Measurements from ENCODE around the gene SPATA16.
"Not testable (repeated sequence)": the region's sequence is repeated elsewhere in the genome, so short reads cannot be mapped to it uniquely, and the experiment has no call there.

SPATA16 gene

GRCh38 chr3:172879381-172879780 lies 261.7 kb downstream of the SPATA16 start:
- not testable (repeated sequence) for DNase-seq (ENCODE audit: low spot score)

GRCh38 chr3:172877011-172877410 lies 264.0 kb downstream of the SPATA16 start:
- no peak for DNase-seq (ENCODE audit: low spot score)

DNA sequence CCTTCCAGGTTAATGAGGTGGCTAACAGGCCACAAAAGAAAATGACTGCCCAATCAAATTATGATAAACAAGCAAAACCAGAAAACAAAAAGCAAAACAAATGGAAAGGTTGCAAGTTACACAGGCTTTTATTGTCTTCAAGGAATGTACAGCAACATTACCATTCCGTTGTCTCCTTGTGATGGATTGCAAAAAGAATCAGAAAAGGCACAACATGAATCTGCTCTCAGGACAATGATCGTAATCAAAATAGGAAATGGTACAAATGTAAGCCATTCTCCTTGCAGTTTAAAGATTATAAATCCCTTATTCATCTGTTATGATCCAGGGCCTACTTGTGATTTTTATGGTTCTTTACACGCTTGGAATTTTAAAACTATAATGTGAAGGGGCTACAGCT lies 264.7 kb downstream of the SPATA16 start:
- DNase-seq (ENCODE audit: low spot score): no peak

DNA sequence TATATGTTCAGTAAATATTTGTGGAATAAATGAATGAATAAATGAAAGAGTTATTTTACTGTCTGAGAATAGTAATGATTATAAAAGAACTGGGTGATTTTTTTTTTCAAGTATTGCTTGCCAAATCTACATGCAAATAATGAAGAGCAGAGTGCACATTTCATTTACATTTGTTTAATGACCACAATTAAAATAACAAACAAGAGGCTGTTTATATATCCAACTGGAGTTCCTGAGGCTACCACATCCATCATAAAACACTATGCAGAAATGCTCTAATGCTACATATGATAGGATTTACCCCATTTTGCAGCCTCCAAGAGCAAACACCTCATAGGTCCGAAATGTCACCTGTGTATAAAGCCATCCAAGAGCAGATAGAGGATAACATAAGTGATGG lies 266.0 kb downstream of the SPATA16 start:
- DNase-seq (ENCODE audit: low spot score): no peak

DNA sequence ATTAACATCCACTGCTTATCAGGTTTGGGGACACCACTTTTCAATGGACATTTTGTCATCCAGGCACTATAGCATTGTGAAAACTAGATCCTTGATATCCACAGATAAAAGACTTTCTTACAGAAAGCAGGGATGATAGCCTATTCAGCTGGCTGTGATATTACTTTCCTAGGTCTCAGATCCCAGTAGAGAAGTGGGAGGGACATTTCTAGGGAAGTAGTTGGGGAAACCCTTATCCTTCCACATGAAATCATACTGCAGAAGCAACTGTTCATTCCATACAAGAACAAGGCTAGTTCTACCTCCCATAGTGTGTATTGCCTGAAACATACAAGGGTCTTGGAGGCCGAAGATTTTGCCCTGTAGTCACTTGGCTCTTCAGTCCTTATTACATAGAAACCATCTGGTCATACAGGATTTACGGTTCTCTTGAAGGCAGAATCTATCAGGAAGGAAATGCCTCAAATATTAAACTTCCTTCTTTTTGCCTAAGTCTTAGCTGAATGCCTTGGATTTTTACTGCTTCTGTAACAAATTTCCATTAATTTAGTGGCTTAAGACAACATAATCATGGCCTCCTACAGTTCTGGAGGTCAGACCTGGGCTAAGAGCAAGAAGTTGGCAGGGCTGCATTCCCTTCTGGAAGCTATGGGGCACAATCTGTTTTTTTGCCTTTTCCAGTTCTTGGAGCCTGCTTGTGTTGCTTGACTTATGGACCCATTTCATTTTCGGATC lies 271.1 kb downstream of the SPATA16 start:
- DNase-seq (ENCODE audit: low spot score): no peak

DNA sequence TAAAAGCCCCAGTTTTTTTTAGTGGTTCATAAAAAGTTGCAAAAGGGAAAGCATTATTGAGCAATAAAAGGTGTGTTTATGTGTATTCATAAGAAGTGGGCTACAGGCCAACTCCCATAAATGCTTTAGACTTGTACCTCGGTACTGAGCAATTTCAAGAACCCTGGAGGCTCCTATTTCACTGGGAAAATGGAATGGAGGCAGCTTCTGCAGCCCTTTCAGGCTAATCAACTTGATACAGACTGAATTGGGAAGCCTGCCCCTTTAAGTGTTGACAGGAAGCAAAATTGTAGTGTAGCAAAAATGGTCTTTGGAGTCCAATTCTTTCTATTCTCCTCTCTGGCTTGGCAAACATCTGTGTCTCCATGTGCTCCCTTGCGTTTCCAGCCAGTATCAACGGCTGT lies 271.7 kb downstream of the SPATA16 start:
- DNase-seq (ENCODE audit: low spot score): no peak

DNA sequence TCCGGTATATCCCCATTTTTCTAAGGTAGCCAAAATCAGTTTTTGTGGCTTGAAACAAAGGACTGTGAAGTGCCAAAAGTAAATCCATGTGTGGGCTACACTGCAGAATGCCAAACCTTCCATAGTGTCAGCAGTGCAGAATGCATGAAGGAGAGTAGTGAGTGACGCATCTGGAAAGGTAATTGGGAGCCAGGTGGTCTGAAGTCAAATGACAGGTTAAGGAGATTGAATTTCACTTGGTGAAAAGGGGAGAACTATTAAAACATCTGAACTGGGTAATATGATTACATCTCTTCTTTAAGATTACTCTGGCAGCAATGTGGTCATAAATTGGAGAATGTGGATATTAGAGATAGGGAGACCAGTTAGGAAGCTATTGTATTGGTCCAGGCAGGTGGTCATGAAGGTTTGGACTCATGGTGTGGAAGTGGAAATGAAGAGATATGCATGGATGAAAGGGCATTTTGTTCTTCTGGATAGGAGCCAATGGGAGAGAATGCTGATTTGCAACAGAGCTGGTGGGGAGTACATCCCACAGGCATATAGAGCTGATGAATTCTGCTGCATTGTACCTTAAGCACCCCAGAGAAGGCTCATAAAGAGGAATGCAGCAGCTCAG lies 272.3 kb downstream of the SPATA16 start:
- DNase-seq (ENCODE audit: low spot score): no peak

DNA sequence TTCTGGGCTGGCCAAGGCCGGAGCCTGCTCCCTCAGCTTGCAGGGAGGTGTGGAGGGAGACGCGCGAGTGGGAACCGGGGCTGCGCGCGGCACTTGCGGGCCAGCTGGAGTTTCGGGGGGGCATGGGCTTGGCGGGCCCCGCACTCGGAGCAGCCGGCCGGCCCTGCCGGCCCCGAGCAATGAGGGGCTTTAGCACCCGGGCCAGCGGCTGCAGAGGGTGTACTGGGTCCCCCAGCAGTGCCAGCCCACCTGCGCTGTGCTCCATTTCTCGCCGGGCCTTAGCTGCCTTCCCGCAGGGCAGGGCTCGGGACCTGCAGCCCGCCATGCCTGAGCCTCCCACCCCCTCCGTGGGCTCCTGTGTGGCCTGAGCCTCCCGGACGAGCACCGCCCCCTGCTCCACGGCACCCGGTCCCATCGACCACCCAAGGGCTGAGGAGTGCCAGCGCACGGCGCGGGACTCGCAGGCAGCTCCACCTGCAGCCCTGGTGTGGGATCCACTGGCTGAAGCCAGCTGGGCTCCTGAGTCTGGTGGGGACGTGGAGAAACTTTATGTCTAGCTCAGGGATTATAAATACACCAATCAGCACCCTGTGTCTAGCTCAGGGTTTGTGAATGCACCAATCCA lies 274.2 kb downstream of the SPATA16 start:
- not testable (repeated sequence) for DNase-seq (ENCODE audit: low spot score)

DNA sequence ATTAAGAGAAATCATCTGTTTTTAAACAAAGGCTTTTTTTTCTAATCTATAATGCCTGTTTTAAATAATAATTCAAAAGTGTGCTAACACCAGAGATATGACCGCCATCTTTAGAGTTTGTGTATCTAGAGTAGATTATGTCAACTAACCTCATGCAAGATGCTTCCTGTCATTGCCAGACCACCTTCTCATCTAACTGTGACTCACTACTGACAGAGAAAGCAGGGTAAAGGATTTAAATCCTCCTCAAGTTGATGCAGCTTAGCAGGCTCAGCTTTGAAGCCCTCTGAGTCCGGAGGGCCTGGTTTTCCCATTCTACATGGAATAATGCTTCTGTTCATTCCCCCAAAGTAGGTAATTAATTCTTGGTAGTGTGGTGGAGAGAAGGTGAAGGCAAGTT lies 282.0 kb downstream of the SPATA16 start:
- no peak for DNase-seq (ENCODE audit: low spot score)

- no peak for DNase-seq (ENCODE audit: low spot score)
Observed at GRCh38 chr3:172856795-172857742, 284.0 kb downstream of the SPATA16 start.

DNA sequence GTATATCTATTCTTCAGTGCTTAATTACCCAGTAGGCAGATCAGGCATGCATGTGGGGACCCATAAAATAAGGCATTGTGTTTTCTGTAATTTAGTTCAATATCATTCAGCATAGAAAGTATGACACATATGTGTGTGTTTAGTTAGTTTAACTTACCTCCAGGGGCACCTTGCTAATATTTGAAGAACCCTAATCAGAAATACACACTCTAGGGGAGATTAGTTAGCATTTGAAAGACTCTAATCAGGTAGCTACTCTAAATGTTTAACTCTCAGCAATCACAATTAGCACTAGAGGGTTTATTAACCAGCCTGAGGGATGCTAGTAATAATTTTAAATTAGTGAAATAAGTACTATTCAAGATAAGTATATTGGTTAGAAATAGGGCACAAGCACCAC lies 286.0 kb downstream of the SPATA16 start:
- DNase-seq (ENCODE audit: low spot score): no peak

- DNase-seq (ENCODE audit: low spot score): no peak
Observed at GRCh38 chr3:172853921-172854666, 286.9 kb downstream of the SPATA16 start.

DNA sequence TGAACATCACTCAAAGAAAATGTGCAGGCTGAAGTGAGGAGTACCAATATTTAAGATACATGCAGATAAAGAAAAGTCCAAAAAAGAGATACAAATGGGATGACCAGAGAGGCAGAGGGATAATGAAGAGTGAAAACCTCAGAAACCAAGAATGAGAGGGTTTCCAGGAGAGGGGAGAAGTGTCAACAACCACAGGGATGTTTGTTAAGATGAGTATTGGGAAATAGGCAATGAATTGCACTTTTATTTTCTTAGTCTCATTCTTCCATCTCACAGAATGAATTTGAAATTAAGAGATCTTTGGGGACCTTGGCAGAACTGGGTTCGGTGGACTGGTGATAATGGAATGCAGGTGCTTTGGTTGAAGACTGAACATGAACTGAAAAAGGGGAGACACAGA lies 288.0 kb downstream of the SPATA16 start:
- no peak for DNase-seq (ENCODE audit: low spot score)

DNA sequence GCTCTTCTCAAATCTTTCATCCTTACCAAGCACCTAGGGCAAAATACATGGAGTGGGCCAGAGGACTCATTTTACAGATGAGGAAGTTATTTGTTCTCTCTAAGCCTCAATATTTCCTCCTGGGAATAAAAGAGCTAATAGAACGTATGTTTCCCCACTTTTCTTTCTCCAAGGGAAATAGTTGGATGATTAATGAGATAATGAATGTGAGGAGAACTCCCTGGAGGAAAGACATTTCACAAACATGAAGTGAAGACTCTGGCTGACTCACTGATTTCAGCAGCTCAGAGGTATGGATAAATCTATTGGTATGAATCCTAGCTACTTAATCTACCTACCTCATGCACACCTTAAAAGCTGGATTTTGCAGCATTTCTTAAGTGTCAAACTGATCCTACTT lies 292.1 kb downstream of the SPATA16 start:
- no peak for DNase-seq (ENCODE audit: low spot score)

DNA sequence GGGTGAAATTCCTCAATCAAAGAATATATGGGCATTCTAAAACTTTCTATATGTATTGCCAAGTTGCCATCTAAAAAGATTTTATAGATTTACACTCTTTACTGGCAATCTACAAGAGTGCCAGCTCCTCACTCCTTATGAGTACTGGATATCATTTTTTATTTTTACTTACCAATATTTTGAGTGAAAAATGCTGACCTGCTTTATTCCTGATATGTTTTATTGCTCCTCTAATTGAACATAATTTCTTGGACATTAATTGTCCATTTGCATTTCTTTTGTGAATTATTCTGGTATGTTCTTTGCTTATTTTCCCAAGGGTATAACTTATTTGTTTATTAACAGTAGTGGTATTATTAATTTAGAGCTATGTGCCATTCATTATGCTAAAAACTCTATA lies 293.7 kb downstream of the SPATA16 start:
- no peak for DNase-seq (ENCODE audit: low spot score)

- no peak for DNase-seq (ENCODE audit: low spot score)
Observed at GRCh38 chr3:172846706-172847105, 294.3 kb downstream of the SPATA16 start.

- no peak for DNase-seq (ENCODE audit: low spot score)
Observed at GRCh38 chr3:172846103-172846561, 294.9 kb downstream of the SPATA16 start.

- no peak for DNase-seq (ENCODE audit: low spot score)
Observed at GRCh38 chr3:172844428-172844827, 296.6 kb downstream of the SPATA16 start.

GRCh38 chr3:172840913-172841312 lies 300.1 kb downstream of the SPATA16 start:
- DNase-seq (ENCODE audit: low spot score): no peak

GRCh38 chr3:172840463-172840862 lies 300.6 kb downstream of the SPATA16 start:
- no peak for DNase-seq (ENCODE audit: low spot score)

GRCh38 chr3:172839679-172840078 lies 301.4 kb downstream of the SPATA16 start:
- DNase-seq (ENCODE audit: low spot score): no peak
